Lower leg skin (tissue), 3 donors: Measurements from ENCODE around the gene CACNA1A.

Experiments
- CTCF ChIP-seq, 3 donors: fragments of 450-650 bp; IDR thresholded peaks; one replicate each; pipeline ENCODE4 v1.5.1; 2016; ENCODE audit warnings: antibody characterized with exemption in 3 of 3, mild to moderate bottlenecking in 3 of 3, moderate library complexity in 2 of 3
- POLR2A ChIP-seq, 2 donors: fragments of 450-650 bp; IDR thresholded peaks; one replicate each; pipeline ENCODE4 v1.6.1; 2016 to 2017; ENCODE audit warnings: antibody characterized with exemption in 2 of 2, mild to moderate bottlenecking in 1 of 2, moderate library complexity in 1 of 2

- TF ChIP-seq POLR2A (IDR thresholded peaks at IDR 0.05) (no peak), CTCF (IDR thresholded peaks at IDR 0.05) (no peak)
Measured at GRCh38 chr19:13342672-13343071, 163.6 kb downstream of the CACNA1A start.
